CD14-positive monocyte (primary cell): ENCODE results near the gene ARID4B. TPM values are rescaled to one million over a fixed set of nuclear protein-coding genes. Genes with fewer than 3 reads are reported as not detected.

Source experiments
- DNase-seq, 3 donors: peaks; one replicate each; pipeline ENCODE4 v3.0.0-alpha.2; 2011 to 2022
- H2AFZ ChIP-seq: 2 replicates; pipeline ENCODE4 v1.6.0; 2012; ENCODE audit warnings: mild to moderate bottlenecking, low read depth, low read length, inconsistent platforms; ENCODE audit not compliant: insufficient read depth, poor library complexity, severe bottlenecking
- H3K27ac ChIP-seq, 2 donors: 1 replicate in 1 of 2; 2 replicates in 1 of 2; pipeline ENCODE4 v1.5.1; 2012 to 2013; ENCODE audit warnings: low read length in 2 of 2, control low read depth in 1 of 2, inconsistent platforms in 1 of 2, low read depth in 1 of 2, mild to moderate bottlenecking in 1 of 2
- H3K27me3 ChIP-seq, 2 donors: one replicate each; pipeline versions ENCODE4 v1.6.0 to v1.6.1; 2011 to 2013; ENCODE audit warnings: low read length in 2 of 2; ENCODE audit not compliant: control insufficient read depth in 2 of 2, insufficient read depth in 2 of 2
- H3K36me3 ChIP-seq, 2 donors: replicated peaks in 1 of 2; 1 replicate in 1 of 2; 2 replicates in 1 of 2; pipeline versions ENCODE4 v1.5.1 to v1.6.1; 2012 to 2013; ENCODE audit warnings: low read length in 2 of 2, control low read depth in 1 of 2, inconsistent platforms in 1 of 2, mild to moderate bottlenecking in 1 of 2; ENCODE audit not compliant: insufficient read depth in 2 of 2, control insufficient read depth in 1 of 2
- H3K4me1 ChIP-seq, 2 donors: 1 replicate in 1 of 2; 2 replicates in 1 of 2; pipeline versions ENCODE4 v1.5.1 to v1.6.1; 2012 to 2013; ENCODE audit warnings: low read length in 2 of 2, control low read depth in 1 of 2, inconsistent platforms in 1 of 2, mild to moderate bottlenecking in 1 of 2, moderate library complexity in 1 of 2; ENCODE audit not compliant: insufficient read depth in 2 of 2, control insufficient read depth in 1 of 2
- H3K4me2 ChIP-seq: replicated peaks from 2 replicates; pipeline ENCODE3; 2012; ENCODE audit warnings: low read length, moderate library complexity, mild to moderate bottlenecking; ENCODE audit not compliant: poor library complexity, severe bottlenecking; ENCODE audit errors: extremely low read depth
- H3K4me3 ChIP-seq, 3 experiments: fragments of 200-600 bp in 1 of 3; sonication (generic) in 1 of 3; replicated peaks in 1 of 3; 1 replicate in 2 of 3; 2 replicates in 1 of 3; pipeline ENCODE4 v1.5.1; 2011 to 2013; ENCODE audit warnings: low read length in 3 of 3, mild to moderate bottlenecking in 3 of 3, control low read depth in 2 of 3, low read depth in 2 of 3, inconsistent platforms in 1 of 3, moderate library complexity in 1 of 3
- H3K79me2 ChIP-seq: 2 replicates; pipeline ENCODE4 v1.6.0; 2012; ENCODE audit warnings: mild to moderate bottlenecking, control low read depth, inconsistent platforms, low read length, moderate library complexity; ENCODE audit not compliant: insufficient read depth
- H3K9ac ChIP-seq: 2 replicates; pipeline ENCODE4 v1.6.0; 2017; ENCODE audit warnings: low read length, mild to moderate bottlenecking; ENCODE audit not compliant: insufficient read depth, poor library complexity, severe bottlenecking
- H3K9me3 ChIP-seq, 2 donors: replicated peaks in 1 of 2; 1 replicate in 1 of 2; 2 replicates in 1 of 2; pipeline versions ENCODE4 v1.5.1 to v1.6.1; 2012 to 2013; ENCODE audit warnings: low read length in 2 of 2, control low read depth in 1 of 2; ENCODE audit not compliant: control insufficient read depth in 1 of 2, insufficient read depth in 1 of 2
- H4K20me1 ChIP-seq: 2 replicates; pipeline ENCODE4 v1.6.0; 2012; ENCODE audit warnings: mild to moderate bottlenecking, low read length, control low read depth, moderate library complexity; ENCODE audit not compliant: insufficient read depth
- H3K27ac Mint-ChIP-seq, 7 donors: one replicate each; pipeline ENCODE4 v1.8.0; 2020; ENCODE audit warnings: mild to moderate bottlenecking in 7 of 7, mixed read lengths in 7 of 7, moderate library complexity in 6 of 7, inconsistent platforms in 2 of 7
- H3K27me3 Mint-ChIP-seq, 3 donors: one replicate each; pipeline ENCODE4 v1.8.0; 2021 to 2022; ENCODE audit warnings: low read depth in 3 of 3, mild to moderate bottlenecking in 3 of 3, mixed read lengths in 3 of 3, moderate library complexity in 3 of 3, inconsistent platforms in 1 of 3
- H3K36me3 Mint-ChIP-seq, 2 donors: one replicate each; pipeline ENCODE4 v1.8.0; 2020; ENCODE audit warnings: mixed read lengths in 2 of 2, inconsistent platforms in 1 of 2, mild to moderate bottlenecking in 1 of 2
- H3K4me1 Mint-ChIP-seq: one replicate; pipeline ENCODE4 v1.8.0; 2020; ENCODE audit warnings: mild to moderate bottlenecking, mixed read lengths
- H3K4me3 Mint-ChIP-seq, 2 donors: one replicate each; pipeline ENCODE4 v1.8.0; 2020; ENCODE audit warnings: mild to moderate bottlenecking in 2 of 2, mixed read lengths in 2 of 2, moderate library complexity in 1 of 2
- H3K9me3 Mint-ChIP-seq, 7 donors: one replicate each; pipeline ENCODE4 v1.8.0; 2020 to 2022; ENCODE audit warnings: mixed read lengths in 7 of 7, mild to moderate bottlenecking in 6 of 7, moderate library complexity in 6 of 7, inconsistent platforms in 2 of 7
- WGBS: methylation state at CpG from one replicate; pipeline ENCODE4 v1.1.5; 2013; ENCODE audit warnings: missing lambda C conversion rate; ENCODE audit not compliant: insufficient coverage; 5-methylcytosine and 5-hydroxymethylcytosine counted together
- intact Hi-C, 2 donors: fragments of 100-400 bp; cut with micrococcal nuclease; formaldehyde crosslinking; loops; one replicate each; pipeline versions ENCODE4 v1.15.0 to v1.15.1; 2023
- polyA plus RNA-seq, 3 donors: library from polyadenylated mRNA; depleted of rRNA in 1 of 3; unstranded in 2 of 3; stranded (reverse) in 1 of 3; fragments of 300-500 nt in 2 of 3; fragments of >200 nt in 1 of 3; fragmentation: Illumina TruSeq in 2 of 3; gene quantifications; 1 replicate in 2 of 3; 2 replicates in 1 of 3; pipeline ENCODE4 v1.2.3, GENCODE V29; 2012 to 2021
- TF ChIP-seq, protein P1 (sequence below): fragments of 200-600 bp; IDR thresholded peaks from one replicate; pipeline ENCODE4 v1.8.0; 2022; ENCODE audit warnings: antibody characterized with exemption, mild to moderate bottlenecking

ARID4B gene
- polyA plus RNA-seq, 3 donors: 9.3 to 15.4 (median 11.1) TPM

DNA sequence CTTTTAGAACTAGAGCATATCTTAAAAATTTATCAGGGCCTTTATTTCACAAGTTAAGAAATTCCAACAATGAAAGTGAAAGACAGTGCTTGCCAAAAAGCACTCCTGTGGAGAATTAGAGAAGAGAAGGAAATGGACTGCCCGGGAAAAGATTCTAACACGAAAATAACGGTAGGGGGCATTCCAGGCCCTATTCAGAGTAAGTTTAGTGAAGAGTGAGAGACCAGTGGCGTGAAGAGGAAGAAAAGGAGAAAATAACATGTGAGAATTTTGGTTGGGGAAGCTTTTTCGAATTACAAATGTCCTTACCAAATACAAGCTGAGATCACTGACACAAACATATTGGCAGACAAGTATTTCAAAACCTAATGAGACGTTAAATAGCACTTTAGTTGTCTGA is 128.5 kb downstream of the ARID4B start:
- Histone ChIP-seq H3K4me3 (no peak overlapping the region), H2AFZ (no peak overlapping the region), H3K27me3 (no peaks in the 10 kb centered on the region), H3K27ac (no peak overlapping the region), H4K20me1 (no peaks in the 10 kb centered on the region), H3K36me3 (peaks cover 42 to 67% of the 10 kb centered on the region in 2 donors), H3K79me2 (no peaks in the 10 kb centered on the region), H3K9ac (no peak overlapping the region), H3K9me3 (no peaks in the 10 kb centered on the region), H3K4me1 (no peaks in the 10 kb centered on the region), H3K4me2 (no peak overlapping the region)
- no peaks in the 10 kb centered on the region for H3K9me3 Mint-ChIP-seq
- TF ChIP-seq, protein P1, sequence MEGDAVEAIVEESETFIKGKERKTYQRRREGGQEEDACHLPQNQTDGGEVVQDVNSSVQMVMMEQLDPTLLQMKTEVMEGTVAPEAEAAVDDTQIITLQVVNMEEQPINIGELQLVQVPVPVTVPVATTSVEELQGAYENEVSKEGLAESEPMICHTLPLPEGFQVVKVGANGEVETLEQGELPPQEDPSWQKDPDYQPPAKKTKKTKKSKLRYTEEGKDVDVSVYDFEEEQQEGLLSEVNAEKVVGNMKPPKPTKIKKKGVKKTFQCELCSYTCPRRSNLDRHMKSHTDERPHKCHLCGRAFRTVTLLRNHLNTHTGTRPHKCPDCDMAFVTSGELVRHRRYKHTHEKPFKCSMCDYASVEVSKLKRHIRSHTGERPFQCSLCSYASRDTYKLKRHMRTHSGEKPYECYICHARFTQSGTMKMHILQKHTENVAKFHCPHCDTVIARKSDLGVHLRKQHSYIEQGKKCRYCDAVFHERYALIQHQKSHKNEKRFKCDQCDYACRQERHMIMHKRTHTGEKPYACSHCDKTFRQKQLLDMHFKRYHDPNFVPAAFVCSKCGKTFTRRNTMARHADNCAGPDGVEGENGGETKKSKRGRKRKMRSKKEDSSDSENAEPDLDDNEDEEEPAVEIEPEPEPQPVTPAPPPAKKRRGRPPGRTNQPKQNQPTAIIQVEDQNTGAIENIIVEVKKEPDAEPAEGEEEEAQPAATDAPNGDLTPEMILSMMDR: no peak
- H3K27me3 Mint-ChIP-seq: no peaks in the 10 kb centered on the region
- intact Hi-C loops: no loop called here
- H3K27ac Mint-ChIP-seq: peak overlapping the region in 4 of 7 donors; percentile 4 to 68 (median 38)
- H3K4me3 Mint-ChIP-seq: no peak overlapping the region
- peak in 1 of 3 donors; percentile 15 for DNase-seq
- H3K4me1 Mint-ChIP-seq: no peaks in the 10 kb centered on the region
- 56% methylated on average over 3 of the region's 6 CpGs for WGBS
- peaks cover 33 to 50% of the 10 kb centered on the region in 2 donors for H3K36me3 Mint-ChIP-seq

DNA sequence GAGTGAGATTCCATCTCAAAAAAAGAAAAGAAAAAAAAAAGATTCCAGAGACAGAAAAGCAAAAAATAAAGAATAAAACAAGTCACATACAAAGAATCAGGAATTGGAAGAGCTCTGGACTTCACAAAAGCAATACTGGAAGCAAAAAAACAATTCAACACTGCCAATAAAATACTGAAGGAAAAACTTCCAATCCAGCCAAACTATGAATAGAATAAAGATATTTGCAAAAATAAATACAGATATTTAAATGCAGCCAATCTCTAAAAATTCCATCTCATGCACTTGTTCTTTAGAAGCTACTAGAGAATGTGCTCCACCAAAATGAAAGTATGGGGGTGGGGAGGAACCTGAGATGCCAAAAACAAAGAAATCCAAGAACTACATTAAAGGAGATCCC is 137.5 kb downstream of the ARID4B start:
- peaks cover 51 to 94% of the 10 kb centered on the region in 2 donors for H3K36me3 Mint-ChIP-seq
- H3K9me3 Mint-ChIP-seq: no peaks in the 10 kb centered on the region
- H3K4me1 Mint-ChIP-seq: no peaks in the 10 kb centered on the region
- DNase-seq: no peak
- Histone ChIP-seq H3K79me2 (no peaks in the 10 kb centered on the region), H3K27ac (no peak overlapping the region), H3K4me3 (no peak overlapping the region), H3K36me3 (peaks cover 55 to 86% of the 10 kb centered on the region in 2 donors), H3K27me3 (no peaks in the 10 kb centered on the region), H3K9me3 (no peaks in the 10 kb centered on the region), H3K4me1 (no peaks in the 10 kb centered on the region), H3K4me2 (no peak overlapping the region), H2AFZ (no peak overlapping the region), H3K9ac (no peak overlapping the region), H4K20me1 (peaks cover 4% of the 10 kb centered on the region)
- H3K27ac Mint-ChIP-seq: no peak overlapping the region
- intact Hi-C loops: no loop called here
- TF ChIP-seq, protein P1: no peak
- peaks cover 0 to 1% (median 0%) of the 10 kb centered on the region in 3 donors for H3K27me3 Mint-ChIP-seq
- H3K4me3 Mint-ChIP-seq: no peak overlapping the region
